HFFc6 (cell line): ENCODE results near the gene DEPDC4. TPM values are rescaled to one million over a fixed set of nuclear protein-coding genes. Genes with fewer than 3 reads are reported as not detected.
"Not testable (repeated sequence)": the region's sequence is repeated elsewhere in the genome, so short reads cannot be mapped to it uniquely, and the experiment has no call there.

ENCODE experiments used
- DNase-seq: peaks from one replicate; pipeline ENCODE4 v3.0.0-alpha.2; 2018
- H3K27ac Mint-ChIP-seq: 2 replicates; pipeline ENCODE4 v1.8.0; 2020; ENCODE audit warnings: mild to moderate bottlenecking, mixed read lengths
- H3K27me3 Mint-ChIP-seq: 2 replicates; pipeline ENCODE4 v1.8.0; 2021; ENCODE audit warnings: mild to moderate bottlenecking, moderate library complexity, mixed read lengths; ENCODE audit not compliant: insufficient read depth
- H3K36me3 Mint-ChIP-seq: 2 replicates; pipeline ENCODE4 v1.8.0; 2021; ENCODE audit warnings: low read depth, mixed read lengths
- H3K4me1 Mint-ChIP-seq: 2 replicates; pipeline ENCODE4 v1.8.0; 2020; ENCODE audit warnings: low read depth, mixed read lengths
- H3K4me3 Mint-ChIP-seq: 2 replicates; pipeline ENCODE4 v1.8.0; 2020; ENCODE audit warnings: mild to moderate bottlenecking, moderate library complexity, mixed read lengths
- H3K9me3 Mint-ChIP-seq: 2 replicates; pipeline ENCODE4 v1.8.0; 2020; ENCODE audit warnings: mild to moderate bottlenecking, mixed read lengths
- total RNA-seq, 6 experiments: library from RNA; stranded (reverse); fragmentation: NEBNext Ultra II Directional; extraction: Animal tissue kit (Norgen Biotek cat#: 25700); gene quantifications; 2 replicates in 1 of 6; 3 replicates in 5 of 6; pipeline ENCODE4 v1.2.3, GENCODE V29; 2021
- TF ChIP-seq, protein P1 (sequence below): fragments of 200-600 bp; sonication (generic); IDR thresholded peaks from 2 replicates; pipeline ENCODE4 v1.5.0; 2021; ENCODE audit warnings: antibody characterized with exemption, mild to moderate bottlenecking

Gene DEPDC4
- total RNA-seq, 6 experiments from 2014 or later, result 0.73 to 1.5 (median 1.3) TPM

DNA sequence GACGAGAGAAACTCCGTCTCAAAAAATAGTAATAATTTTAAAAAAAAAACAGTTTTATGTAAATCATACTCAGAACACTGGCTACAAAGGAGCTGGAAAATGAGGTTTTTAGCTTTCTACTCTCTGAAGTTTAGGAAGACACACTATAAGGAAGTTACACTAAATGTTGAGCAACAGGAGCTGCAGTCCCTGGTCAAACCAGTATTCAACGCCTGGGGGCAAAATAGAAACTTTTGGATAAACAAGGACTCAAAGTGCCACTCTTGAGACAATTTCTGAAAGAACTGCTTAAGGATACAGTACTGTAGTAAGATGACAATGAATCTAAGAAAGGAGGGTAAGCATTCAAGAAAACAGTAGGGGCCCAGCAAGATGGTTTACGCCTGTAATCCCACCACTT, 37.0 kb downstream of the DEPDC4 start:
- H3K36me3 Mint-ChIP-seq, result no peaks in the 10 kb centered on the region
- H3K27ac Mint-ChIP-seq, result no peak overlapping the region
- H3K4me1 Mint-ChIP-seq, result peaks cover 8% of the 10 kb centered on the region
- no peak for DNase-seq
- TF ChIP-seq, protein P1, sequence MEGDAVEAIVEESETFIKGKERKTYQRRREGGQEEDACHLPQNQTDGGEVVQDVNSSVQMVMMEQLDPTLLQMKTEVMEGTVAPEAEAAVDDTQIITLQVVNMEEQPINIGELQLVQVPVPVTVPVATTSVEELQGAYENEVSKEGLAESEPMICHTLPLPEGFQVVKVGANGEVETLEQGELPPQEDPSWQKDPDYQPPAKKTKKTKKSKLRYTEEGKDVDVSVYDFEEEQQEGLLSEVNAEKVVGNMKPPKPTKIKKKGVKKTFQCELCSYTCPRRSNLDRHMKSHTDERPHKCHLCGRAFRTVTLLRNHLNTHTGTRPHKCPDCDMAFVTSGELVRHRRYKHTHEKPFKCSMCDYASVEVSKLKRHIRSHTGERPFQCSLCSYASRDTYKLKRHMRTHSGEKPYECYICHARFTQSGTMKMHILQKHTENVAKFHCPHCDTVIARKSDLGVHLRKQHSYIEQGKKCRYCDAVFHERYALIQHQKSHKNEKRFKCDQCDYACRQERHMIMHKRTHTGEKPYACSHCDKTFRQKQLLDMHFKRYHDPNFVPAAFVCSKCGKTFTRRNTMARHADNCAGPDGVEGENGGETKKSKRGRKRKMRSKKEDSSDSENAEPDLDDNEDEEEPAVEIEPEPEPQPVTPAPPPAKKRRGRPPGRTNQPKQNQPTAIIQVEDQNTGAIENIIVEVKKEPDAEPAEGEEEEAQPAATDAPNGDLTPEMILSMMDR, result no peak
- H3K4me3 Mint-ChIP-seq, result no peak overlapping the region
- H3K27me3 Mint-ChIP-seq, result no peaks in the 10 kb centered on the region
- H3K9me3 Mint-ChIP-seq, result no peaks in the 10 kb centered on the region

DNA sequence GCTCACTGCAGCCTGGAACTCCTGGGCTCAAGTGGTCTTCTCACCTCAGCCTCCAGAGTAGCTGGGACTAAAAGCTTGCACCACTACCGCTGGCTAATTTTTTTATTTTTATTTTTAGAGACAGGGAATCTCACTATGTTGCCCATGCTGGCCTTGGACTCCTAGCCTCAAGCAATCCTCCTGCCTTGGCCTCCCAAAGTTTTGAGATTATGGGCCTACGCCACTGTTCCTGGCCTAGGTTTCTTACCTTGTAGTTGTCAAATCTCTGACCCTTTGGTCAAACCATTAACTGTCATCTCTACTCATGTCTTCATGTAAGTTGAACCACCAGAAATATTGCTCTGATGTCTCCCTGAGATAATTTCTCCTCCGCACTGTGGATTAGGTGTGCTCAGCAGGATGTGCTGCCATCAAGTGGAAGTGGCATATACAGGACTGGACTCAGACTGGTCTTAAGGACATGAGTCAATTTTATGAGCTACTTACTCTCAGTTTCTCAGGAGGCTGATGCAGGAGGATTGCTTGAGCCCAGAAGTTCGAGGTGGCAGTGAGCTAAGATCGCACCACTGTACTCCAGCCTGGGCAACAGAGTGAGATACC, 37.7 kb downstream of the DEPDC4 start:
- H3K36me3 Mint-ChIP-seq, result no peaks in the 10 kb centered on the region
- H3K4me3 Mint-ChIP-seq, result no peak overlapping the region
- no peak overlapping the region for H3K27ac Mint-ChIP-seq
- no peaks in the 10 kb centered on the region for H3K9me3 Mint-ChIP-seq
- DNase-seq, result peak; percentile 6
- H3K4me1 Mint-ChIP-seq, result peaks cover 3% of the 10 kb centered on the region
- H3K27me3 Mint-ChIP-seq, result no peaks in the 10 kb centered on the region
- TF ChIP-seq, protein P1, result peak; percentile 45; the same call in 1 of the 2 replicates

DNA sequence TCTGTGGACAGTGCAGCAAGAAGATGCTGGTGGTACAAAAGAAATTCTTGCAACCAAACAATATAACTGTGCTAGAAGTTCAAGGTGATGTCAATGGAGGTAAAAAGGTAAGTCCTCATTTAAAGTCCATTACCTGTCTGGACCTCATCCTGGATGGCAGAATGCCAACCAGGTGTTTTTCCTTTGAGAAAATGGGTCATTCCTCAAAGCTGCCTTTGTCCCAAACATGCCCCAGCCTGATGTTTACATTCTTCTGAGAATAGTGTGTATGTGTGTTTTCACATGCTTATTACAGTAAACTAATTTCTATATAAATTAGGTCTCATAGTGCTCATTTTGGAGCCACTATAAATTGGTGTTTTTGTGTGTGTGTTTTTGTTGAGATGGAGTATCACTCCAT, 41.4 kb downstream of the DEPDC4 start:
- Mint-ChIP-seq H3K27ac (no peak overlapping the region), H3K36me3 (peaks cover 5% of the 10 kb centered on the region), H3K4me1 (no peaks in the 10 kb centered on the region)

DNA sequence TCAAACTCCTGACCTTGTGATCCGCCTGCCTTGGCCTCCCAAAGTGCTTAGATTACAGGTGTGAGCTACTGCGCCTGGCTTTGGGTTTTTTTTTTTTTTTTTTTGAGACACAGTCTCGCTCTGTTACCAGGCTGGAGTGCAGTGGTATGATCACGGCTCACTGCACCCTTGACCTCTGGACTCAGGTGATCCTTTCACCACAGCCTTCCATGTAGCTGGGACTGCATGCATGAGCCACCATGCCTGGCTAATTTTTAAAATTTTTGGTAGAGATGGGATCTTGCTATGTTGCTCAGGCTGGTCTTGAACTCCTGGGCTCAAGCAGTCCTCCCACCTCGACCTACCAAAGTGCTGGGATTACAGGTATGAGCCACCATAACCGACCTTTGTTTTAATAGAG, 44.7 kb downstream of the DEPDC4 start:
- H3K4me1 Mint-ChIP-seq, H3K27me3 Mint-ChIP-seq, H3K9me3 Mint-ChIP-seq, H3K4me3 Mint-ChIP-seq, H3K36me3 Mint-ChIP-seq, H3K27ac Mint-ChIP-seq, DNase-seq: not testable (repeated sequence)

More for the DNA sequence above, 41.4 kb downstream of the DEPDC4 start:
- H3K9me3 Mint-ChIP-seq, result no peaks in the 10 kb centered on the region
- H3K27me3 Mint-ChIP-seq, result no peaks in the 10 kb centered on the region
- TF ChIP-seq, protein P1, result no peak
- H3K4me3 Mint-ChIP-seq, result no peak overlapping the region
- DNase-seq, result no peak

DNA sequence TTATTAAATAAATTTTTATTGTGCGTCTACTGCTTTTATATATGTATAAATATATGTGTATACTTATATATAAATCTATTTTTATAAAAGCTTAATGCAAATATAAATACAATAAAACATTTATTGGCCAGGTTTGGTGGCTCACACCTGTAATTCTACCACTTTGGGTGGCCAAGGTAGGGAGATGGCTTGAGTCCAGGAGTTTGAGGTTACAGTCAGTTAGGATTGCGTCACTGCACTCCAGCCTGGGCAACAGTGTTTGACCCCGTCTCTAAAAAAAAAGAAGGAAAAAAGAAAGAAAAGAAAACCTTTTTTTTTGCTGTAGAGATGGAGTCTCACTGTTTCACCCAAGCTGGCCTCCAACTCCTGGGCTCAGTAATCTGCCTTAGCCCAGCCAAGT, 45.4 kb downstream of the DEPDC4 start:
- no peaks in the 10 kb centered on the region for H3K4me1 Mint-ChIP-seq
- TF ChIP-seq, protein P1, result no peak
- H3K36me3 Mint-ChIP-seq, result peaks cover 5% of the 10 kb centered on the region
- no peaks in the 10 kb centered on the region for H3K9me3 Mint-ChIP-seq
- no peak for DNase-seq
- H3K27ac Mint-ChIP-seq, result no peak overlapping the region
- no peaks in the 10 kb centered on the region for H3K27me3 Mint-ChIP-seq
- H3K4me3 Mint-ChIP-seq, result no peak overlapping the region

DNA sequence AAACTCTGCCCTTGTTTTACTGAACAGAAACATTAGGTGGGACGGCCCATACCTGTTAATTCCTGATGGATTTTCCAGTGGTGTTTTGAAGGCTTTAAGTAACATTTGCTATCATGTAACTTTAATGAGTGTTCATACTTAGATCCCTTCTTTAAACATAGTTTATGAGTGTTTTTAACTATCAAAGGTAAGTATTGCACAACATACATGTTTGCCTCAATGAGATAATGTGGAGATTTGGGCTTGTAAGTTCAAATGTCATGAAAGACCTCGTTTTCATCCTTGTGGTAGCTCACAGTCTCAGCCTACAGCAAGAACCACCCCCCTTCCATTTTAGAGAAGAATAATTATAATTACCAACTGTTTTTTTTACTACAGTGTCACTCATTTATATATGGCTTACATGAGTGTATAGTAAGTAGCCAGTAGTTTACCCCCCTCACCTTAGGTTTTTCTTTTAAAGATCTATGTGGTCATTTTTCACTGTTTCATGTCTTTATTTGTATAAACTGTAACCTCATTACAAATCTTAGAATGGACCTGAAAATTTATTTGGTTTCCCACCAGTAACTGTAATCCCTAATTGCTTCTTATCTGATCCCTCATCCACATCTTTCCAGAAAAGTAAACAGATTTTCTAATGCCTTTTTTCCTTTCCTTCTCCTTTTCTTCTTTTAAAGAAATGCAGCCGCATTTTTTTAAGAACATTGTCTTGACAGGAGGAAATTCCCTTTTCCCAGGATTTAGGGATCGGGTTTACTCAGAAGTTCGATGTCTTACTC, 47.4 kb downstream of the DEPDC4 start:
- H3K27ac Mint-ChIP-seq, result no peak overlapping the region
- no peaks in the 10 kb centered on the region for H3K4me1 Mint-ChIP-seq

More for the DNA sequence above, 47.4 kb downstream of the DEPDC4 start:
- Mint-ChIP-seq H3K27me3 (no peaks in the 10 kb centered on the region), H3K36me3 (peaks cover 5% of the 10 kb centered on the region), H3K9me3 (no peaks in the 10 kb centered on the region), H3K4me3 (no peak overlapping the region)
- no peak for DNase-seq
- TF ChIP-seq, protein P1, result no peak
